Fibroblast of peridontal ligament (primary cell): Measurements from ENCODE around the gene TTLL4.
A peak's percentile ranks its signal among the peaks of the same experiment; 100 is the strongest.

ENCODE experiments used
- DNase-seq: peaks from one replicate; pipeline ENCODE4 v3.0.0-alpha.2; 2010; ENCODE audit errors: extremely low read depth

TTLL4 gene

GRCh38 chr2:218710687-218711549 lies at the start of gene TTLL4:
Gene TTLL4, plus strand, starts transcription at chr2:218710835. Its CDS starts 26,842 bp downstream, at chr2:218737677.
- peak; percentile 95 for DNase-seq

GRCh38 chr2:218662377-218662776 lies 48.3 kb upstream of the TTLL4 start:
- DNase-seq, result no peak

GRCh38 chr2:218662827-218663226 lies 47.8 kb upstream of the TTLL4 start:
- no peak for DNase-seq

GRCh38 chr2:218663901-218664300 lies 46.7 kb upstream of the TTLL4 start:
- no peak for DNase-seq

- no peak for DNase-seq
Measured at GRCh38 chr2:218664653-218665052, 46.0 kb upstream of the TTLL4 start.

- no peak for DNase-seq
Measured at GRCh38 chr2:218671097-218671653, 39.5 kb upstream of the TTLL4 start.

GRCh38 chr2:218671654-218672566 lies 38.7 kb upstream of the TTLL4 start, which contains the start of the genes RNF25 and STK36:
Gene RNF25, minus strand, starts transcription at chr2:218672002. Its CDS starts 32 bp downstream, at chr2:218671970.
Gene STK36, plus strand, starts transcription at chr2:218672086. Its CDS starts 744 bp downstream, at chr2:218672830.
- DNase-seq, result peak; percentile 91

- no peak for DNase-seq
Measured at GRCh38 chr2:218679119-218679518, 31.5 kb upstream of the TTLL4 start.

GRCh38 chr2:218680061-218680460 lies 30.6 kb upstream of the TTLL4 start:
- no peak for DNase-seq

- DNase-seq, result peak; percentile 87
Measured at GRCh38 chr2:218687400-218688060, 23.1 kb upstream of the TTLL4 start.

- peak; percentile 87 for DNase-seq
Measured at GRCh38 chr2:218691234-218691633, 19.4 kb upstream of the TTLL4 start.

- no peak for DNase-seq
Measured at GRCh38 chr2:218694405-218695145, 16.1 kb upstream of the TTLL4 start.

- DNase-seq, result no peak
Measured at GRCh38 chr2:218698885-218699284, 11.8 kb upstream of the TTLL4 start.

GRCh38 chr2:218701806-218702205 lies 8.8 kb upstream of the TTLL4 start:
- no peak for DNase-seq

GRCh38 chr2:218703341-218703740 lies 7.3 kb upstream of the TTLL4 start:
- no peak for DNase-seq

- no peak for DNase-seq
Measured at GRCh38 chr2:218708086-218708485, 2.5 kb upstream of the TTLL4 start.

- no peak for DNase-seq
Measured at GRCh38 chr2:218709908-218710307, 727 bp upstream of the TTLL4 start.

- no peak for DNase-seq
Measured at GRCh38 chr2:218710334-218710686, 325 bp upstream of the TTLL4 start.

- peak; percentile 20 for DNase-seq
Measured at GRCh38 chr2:218711550-218711929, 905 bp downstream of the TTLL4 start.

- no peak for DNase-seq
Measured at GRCh38 chr2:218713922-218714321, 3.3 kb downstream of the TTLL4 start.

- DNase-seq, result peak; percentile 53
Measured at GRCh38 chr2:218716070-218716469, 5.4 kb downstream of the TTLL4 start.
